Heart right ventricle (tissue), 16 donors: ENCODE data around the gene PREX1. TPM values are rescaled to one million over a fixed set of nuclear protein-coding genes. Genes with fewer than 3 reads are reported as not detected.

ENCODE experiments used
- ATAC-seq, 8 donors: fragments of 200-7000 bp; cut with Tn5 transposase; one replicate each; pipeline ENCODE4 v1.9.1; 2020; ENCODE audit warnings: mild to moderate bottlenecking in 8 of 8, moderate library complexity in 8 of 8, moderate number of reproducible peaks in 1 of 8
- DNase-seq, 2 donors: peaks; one replicate each; pipeline ENCODE4 v3.0.0-alpha.2; 2020
- H3K27ac ChIP-seq, 10 donors: fragments of 200-600 bp; sonication (generic) in 2 of 10; one replicate each; pipeline versions ENCODE4 v1.5.0 to v1.8.0; 2020 to 2022; ENCODE audit warnings: mild to moderate bottlenecking in 3 of 10
- H3K27me3 ChIP-seq, 7 donors: fragments of 200-600 bp; one replicate each; pipeline ENCODE4 v1.8.0; 2021 to 2022; ENCODE audit warnings: mild to moderate bottlenecking in 2 of 7
- H3K36me3 ChIP-seq, 9 donors: fragments of 200-600 bp; sonication (generic) in 1 of 9; one replicate each; pipeline versions ENCODE4 v1.5.0 to v1.8.0; 2020 to 2022; ENCODE audit warnings: mild to moderate bottlenecking in 2 of 9
- H3K4me1 ChIP-seq, 9 donors: fragments of 200-600 bp; sonication (generic) in 1 of 9; one replicate each; pipeline versions ENCODE4 v1.5.0 to v1.8.0; 2020 to 2022; ENCODE audit warnings: mild to moderate bottlenecking in 4 of 9
- H3K4me3 ChIP-seq, 10 donors: fragments of 200-600 bp; sonication (generic) in 2 of 10; one replicate each; pipeline versions ENCODE4 v1.5.0 to v1.8.0; 2020 to 2022; ENCODE audit warnings: mild to moderate bottlenecking in 7 of 10, moderate library complexity in 2 of 10
- H3K9me3 ChIP-seq, 11 donors: fragments of 200-600 bp in 10 of 11; sonication (generic) in 2 of 11; one replicate each; pipeline versions ENCODE4 v1.5.0 to v1.8.0; 2013 to 2022; ENCODE audit warnings: mild to moderate bottlenecking in 2 of 11, control low read depth in 1 of 11, moderate library complexity in 1 of 11
- WGBS, 2 donors: extraction: QIAGEN DNeasy Blood & Tissue Kit; methylation state at CpG; one replicate each; pipeline ENCODE4 v1.1.7; 2013; ENCODE audit warnings: inconsistent platforms in 1 of 2; 5-methylcytosine and 5-hydroxymethylcytosine counted together
- intact Hi-C, 10 donors: fragments of 100-400 bp; cut with DNase I; formaldehyde crosslinking; loops; one replicate each; pipeline versions ENCODE4 v1.11.1 to v1.14.2; 2022
- polyA plus RNA-seq, 2 donors: library from polyadenylated mRNA; stranded (reverse); fragments of 200-250 nt; gene quantifications; one replicate each; pipeline ENCODE4 v1.2.3, GENCODE V29; 2013
- total RNA-seq, 10 donors: library from RNA; stranded (reverse); fragmentation: NEBNext Ultra II Directional in 3 of 10; extraction: Animal tissue kit (Norgen Biotek cat#: 25700) in 3 of 10; gene quantifications; one replicate each; pipeline versions ENCODE4 v1.2.1 to v1.2.4, GENCODE V29; 2021 to 2023
- TF ChIP-seq, protein P1 (sequence below), 9 donors: fragments of 200-600 bp; sonication (generic) in 2 of 9; IDR thresholded peaks; one replicate each; pipeline versions ENCODE4 v1.5.0 to v1.8.0; 2021 to 2022; ENCODE audit warnings: antibody characterized with exemption in 9 of 9, mild to moderate bottlenecking in 5 of 9, moderate library complexity in 1 of 9
- donor health status: Arrhythmogenic right ventricular cardiomyopathy.
- donor health status: ischemic (EF 13 %, LVEDD 7.1; RV severe dilation, severe dysfunction).
- donor health status: healthy with polysubstance abuse.
- donor health status: DM: no; HTN: yes; CAD: no.
- donor health status: DM: no; HTN: no; CAD: no.
- donor health status: ischemic (EF 25% LVEDD 6.9; RV normal size, moderate dysfunction).
- donor health status: ischemic (EF 25% LVEDD 5.7; RV mildly dilated, moderate dysfunction).
- donor health status: healthy.
- donor health status: DM: yes; HTN: yes; CAD: no.
- donor health status: Ischemic cardiomyopathy.
- donor health status: ischemic (EF 35%, LVEDD 5.7; RV mildly dilated, moderate dysfunction).
- donor health status: nonischemic (EF 11% LVEDD 7.7; RV severe dilation, severe dysfunction).
- donor health status: DM: yes; HTN: yes; CAD: no.
- donor health status: PGD.
- donor health status: ischemic (EF 29% LVEDD 5.4; RV normal size, mild dysfunction).
- donor health status: nonischemic (EF 23%, LVEDD 6.1; RV moderate dilation, normal function).

The PREX1 gene
- total and polyA plus RNA-seq, 12 donors, result 4.6 to 23.4 (median 8.8) TPM

DNA sequence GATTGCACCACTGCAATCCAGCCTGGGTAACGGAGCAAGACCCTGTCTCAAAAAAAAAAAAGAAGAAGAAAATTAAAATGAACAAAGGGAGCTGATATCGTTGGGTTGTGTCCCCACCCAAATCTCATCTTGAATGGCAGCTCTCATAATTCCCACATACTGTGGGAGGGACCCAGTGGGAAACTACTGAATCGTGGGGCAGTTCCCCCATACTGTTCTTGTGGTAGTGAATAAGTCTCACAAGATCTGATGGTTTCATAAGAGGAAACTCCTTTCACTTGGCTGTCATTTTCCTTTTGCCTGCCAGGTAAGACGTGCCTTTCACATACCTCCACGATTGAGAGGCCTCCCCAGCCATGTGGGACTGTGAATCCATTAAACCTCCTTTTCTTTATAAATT is 149.4 kb downstream of the PREX1 start:
- peaks cover 13 to 30% (median 18%) of the 10 kb centered on the region in 9 donors for H3K4me1 ChIP-seq
- no peak for DNase-seq
- TF ChIP-seq, protein P1, sequence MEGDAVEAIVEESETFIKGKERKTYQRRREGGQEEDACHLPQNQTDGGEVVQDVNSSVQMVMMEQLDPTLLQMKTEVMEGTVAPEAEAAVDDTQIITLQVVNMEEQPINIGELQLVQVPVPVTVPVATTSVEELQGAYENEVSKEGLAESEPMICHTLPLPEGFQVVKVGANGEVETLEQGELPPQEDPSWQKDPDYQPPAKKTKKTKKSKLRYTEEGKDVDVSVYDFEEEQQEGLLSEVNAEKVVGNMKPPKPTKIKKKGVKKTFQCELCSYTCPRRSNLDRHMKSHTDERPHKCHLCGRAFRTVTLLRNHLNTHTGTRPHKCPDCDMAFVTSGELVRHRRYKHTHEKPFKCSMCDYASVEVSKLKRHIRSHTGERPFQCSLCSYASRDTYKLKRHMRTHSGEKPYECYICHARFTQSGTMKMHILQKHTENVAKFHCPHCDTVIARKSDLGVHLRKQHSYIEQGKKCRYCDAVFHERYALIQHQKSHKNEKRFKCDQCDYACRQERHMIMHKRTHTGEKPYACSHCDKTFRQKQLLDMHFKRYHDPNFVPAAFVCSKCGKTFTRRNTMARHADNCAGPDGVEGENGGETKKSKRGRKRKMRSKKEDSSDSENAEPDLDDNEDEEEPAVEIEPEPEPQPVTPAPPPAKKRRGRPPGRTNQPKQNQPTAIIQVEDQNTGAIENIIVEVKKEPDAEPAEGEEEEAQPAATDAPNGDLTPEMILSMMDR (IDR thresholded peaks at IDR 0.05), result no peak
- 79 to 80% methylated on average over 5 of the region's 5 CpGs for WGBS, 2 donors
- H3K36me3 ChIP-seq, result peaks cover 0 to 96% (median 0%) of the 10 kb centered on the region in 9 donors
- no peaks in the 10 kb centered on the region for H3K27me3 ChIP-seq
- no peak overlapping the region for H3K4me3 ChIP-seq
- H3K9me3 ChIP-seq, result no peaks in the 10 kb centered on the region
- H3K27ac ChIP-seq, result no peak overlapping the region
- intact Hi-C loops, result no loop called here
- ATAC-seq, result no peak

DNA sequence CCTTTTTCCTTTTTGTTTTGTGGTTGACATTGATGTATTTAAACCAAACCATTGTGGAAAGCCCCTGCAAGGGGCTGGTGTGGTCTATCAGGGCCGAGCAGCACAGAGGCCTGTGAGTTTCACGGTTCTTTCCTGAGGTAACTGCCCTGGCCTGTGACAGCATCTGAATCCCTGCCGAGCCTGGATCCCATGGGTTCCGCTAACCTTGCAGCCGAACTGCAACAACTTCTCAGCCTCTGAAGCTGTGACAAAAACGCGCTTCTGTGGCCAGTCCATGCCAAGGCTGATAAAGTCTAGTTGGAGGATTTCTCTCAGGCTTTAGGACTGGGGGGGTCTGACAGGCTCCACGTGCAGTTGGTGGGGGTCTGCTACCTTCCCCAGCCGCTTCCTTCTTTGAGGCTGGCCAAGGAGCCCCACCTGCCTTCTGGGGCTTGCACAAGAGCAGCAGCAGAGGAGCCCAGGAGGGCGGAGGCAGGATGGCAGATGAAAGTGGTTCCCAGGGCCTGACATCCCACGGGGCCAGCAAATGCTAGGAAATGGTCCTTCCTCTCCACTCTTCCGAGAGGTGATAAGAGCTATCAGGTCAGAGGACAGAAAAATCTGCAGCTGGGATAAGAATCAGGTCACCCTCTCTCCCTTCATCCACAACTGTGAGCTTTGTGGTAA is 150.9 kb downstream of the PREX1 start:
- peaks cover 0 to 100% (median 0%) of the 10 kb centered on the region in 9 donors for H3K36me3 ChIP-seq
- ATAC-seq, result no peak
- 67 to 72% methylated on average over 12 of the region's 12 CpGs for WGBS, 2 donors

DNA sequence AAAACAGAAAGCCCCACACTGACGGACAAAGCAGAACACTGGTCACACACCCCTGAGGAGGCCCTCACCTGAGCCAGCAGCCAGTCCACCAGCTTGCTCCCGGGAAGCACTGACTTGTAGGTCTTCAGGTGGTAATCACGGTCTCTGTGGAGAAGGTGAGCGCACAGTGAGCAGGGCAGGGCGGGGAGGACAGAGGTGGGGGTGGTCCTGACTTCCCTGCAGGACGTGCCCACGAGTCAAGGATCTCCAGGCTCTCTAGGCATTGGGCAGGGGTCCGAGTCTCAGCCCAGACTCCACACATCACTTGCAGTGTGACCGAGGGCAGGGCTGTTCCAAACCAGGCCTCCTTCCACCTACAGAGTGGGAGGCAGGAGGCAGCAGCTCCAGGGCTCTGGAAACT is 151.7 kb downstream of the PREX1 start:
- peaks cover 0 to 12% (median 0%) of the 10 kb centered on the region in 9 donors for H3K4me1 ChIP-seq
- H3K9me3 ChIP-seq, result peaks cover 0 to 4% (median 0%) of the 10 kb centered on the region in 11 donors
- no peak overlapping the region for H3K4me3 ChIP-seq
- no peaks in the 10 kb centered on the region for H3K27me3 ChIP-seq
- DNase-seq (no peak), ATAC-seq (no peak)
- TF ChIP-seq, protein P1 (IDR thresholded peaks at IDR 0.05), result no peak
- peaks cover 0 to 99% (median 0%) of the 10 kb centered on the region in 9 donors for H3K36me3 ChIP-seq
- WGBS, 2 donors, result 94 to 95% methylated on average over 9 of the region's 9 CpGs
- intact Hi-C loops, result no loop called here
- no peak overlapping the region for H3K27ac ChIP-seq

More for the DNA sequence above, 150.9 kb downstream of the PREX1 start:
- Histone ChIP-seq H3K4me3 (no peak overlapping the region), H3K27ac (no peak overlapping the region), H3K9me3 (no peaks in the 10 kb centered on the region), H3K27me3 (no peaks in the 10 kb centered on the region), H3K4me1 (peaks cover 0 to 15% (median 4%) of the 10 kb centered on the region in 9 donors)
- TF ChIP-seq, protein P1 (IDR thresholded peaks at IDR 0.05), result no peak
- intact Hi-C loops, result no loop called here
- no peak for DNase-seq

DNA sequence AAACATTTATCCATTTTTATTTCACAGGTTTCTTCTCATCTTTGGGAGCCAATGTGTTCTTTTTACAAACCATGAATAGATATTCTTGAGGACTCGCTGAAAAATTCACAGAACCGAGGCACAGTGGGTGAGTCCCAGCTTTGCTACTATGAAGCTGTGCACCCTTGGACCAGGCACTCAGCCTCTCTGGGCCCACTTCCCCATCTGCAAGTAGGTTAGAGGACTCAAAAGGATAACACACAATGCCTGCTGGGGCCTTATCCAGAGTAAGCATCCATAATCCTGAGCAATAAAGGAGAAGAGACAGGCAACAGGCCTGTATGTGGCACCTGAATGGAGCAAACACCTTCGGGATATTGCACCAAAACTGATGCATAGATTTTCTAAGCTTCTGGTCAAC is 153.3 kb downstream of the PREX1 start:
- DNase-seq, result no peak
- intact Hi-C loops, result no loop called here
- TF ChIP-seq, protein P1 (IDR thresholded peaks at IDR 0.05), result no peak

More for the DNA sequence above, 153.3 kb downstream of the PREX1 start:
- Histone ChIP-seq H3K4me1 (peaks cover 0 to 17% (median 0%) of the 10 kb centered on the region in 9 donors), H3K4me3 (no peak overlapping the region), H3K27me3 (no peaks in the 10 kb centered on the region), H3K9me3 (peaks cover 0 to 5% (median 0%) of the 10 kb centered on the region in 11 donors), H3K36me3 (peaks cover 0 to 93% (median 0%) of the 10 kb centered on the region in 9 donors), H3K27ac (no peak overlapping the region)
- ATAC-seq, result no peak
- 93 to 94% methylated on average over 3 of the region's 3 CpGs for WGBS, 2 donors
